Muscle layer of duodenum (tissue), 2 donors: Measurements from ENCODE around the gene C6orf132.
A peak's percentile ranks its signal among the peaks of the same experiment; 100 is the strongest.

Experiments
- H3K27ac ChIP-seq: one replicate; pipeline ENCODE4 v1.7.0; 2013; ENCODE audit warnings: mild to moderate bottlenecking, low read length
- H3K27me3 ChIP-seq: one replicate; pipeline ENCODE4 v1.7.0; 2013; ENCODE audit warnings: low read depth, mild to moderate bottlenecking, control low read depth, low read length
- H3K36me3 ChIP-seq, 2 donors: one replicate each; pipeline ENCODE4 v1.7.0; 2013; ENCODE audit warnings: low read length in 2 of 2, control low read depth in 1 of 2, mild to moderate bottlenecking in 1 of 2; ENCODE audit not compliant: insufficient read depth in 2 of 2, control insufficient read depth in 1 of 2
- H3K4me1 ChIP-seq, 2 donors: one replicate each; pipeline ENCODE4 v1.7.0; 2013; ENCODE audit warnings: low read length in 2 of 2, mild to moderate bottlenecking in 2 of 2, control low read depth in 1 of 2, moderate library complexity in 1 of 2; ENCODE audit not compliant: insufficient read depth in 2 of 2, control insufficient read depth in 1 of 2
- H3K4me3 ChIP-seq, 2 donors: one replicate each; pipeline ENCODE4 v1.7.0; 2013; ENCODE audit warnings: low read length in 2 of 2, low read depth in 1 of 2, mild to moderate bottlenecking in 1 of 2
- H3K9me3 ChIP-seq, 2 donors: one replicate each; pipeline ENCODE4 v1.7.0; 2013; ENCODE audit warnings: low read length in 2 of 2, control low read depth in 1 of 2, mild to moderate bottlenecking in 1 of 2; ENCODE audit not compliant: control insufficient read depth in 1 of 2
- donor health status: healthy.

Gene C6orf132

GRCh38 chr6:42100029-42100901 is 42.2 kb downstream of the C6orf132 start:
- H3K27ac ChIP-seq, result peak overlapping the region; percentile 87

GRCh38 chr6:42099340-42100028 is 42.9 kb downstream of the C6orf132 start:
- peaks cover 0 to 17% of the 10 kb centered on the region in 2 donors for H3K4me1 ChIP-seq
- no peaks in the 10 kb centered on the region for H3K27me3 ChIP-seq
- no peaks in the 10 kb centered on the region for H3K9me3 ChIP-seq
- peak overlapping the region; percentile 87 for H3K27ac ChIP-seq
- H3K36me3 ChIP-seq, result peaks cover 0 to 7% of the 10 kb centered on the region in 2 donors
- H3K4me3 ChIP-seq, result no peak overlapping the region

More at GRCh38 chr6:42100029-42100901, 42.2 kb downstream of the C6orf132 start:
- Histone ChIP-seq H3K36me3 (peaks cover 0 to 7% of the 10 kb centered on the region in 2 donors), H3K27me3 (no peaks in the 10 kb centered on the region), H3K9me3 (no peaks in the 10 kb centered on the region), H3K4me3 (no peak overlapping the region), H3K4me1 (peaks cover 0 to 17% of the 10 kb centered on the region in 2 donors)

GRCh38 chr6:42095776-42096541 is 46.5 kb downstream of the C6orf132 start:
- no peaks in the 10 kb centered on the region for H3K9me3 ChIP-seq
- H3K4me3 ChIP-seq, result no peak overlapping the region
- H3K27ac ChIP-seq, result no peak overlapping the region
- H3K27me3 ChIP-seq, result no peaks in the 10 kb centered on the region
- H3K4me1 ChIP-seq, result peaks cover 0 to 12% of the 10 kb centered on the region in 2 donors
- no peaks in the 10 kb centered on the region for H3K36me3 ChIP-seq

- H3K4me3 ChIP-seq, result no peak overlapping the region
- no peaks in the 10 kb centered on the region for H3K9me3 ChIP-seq
- H3K4me1 ChIP-seq, result peaks cover 0 to 12% of the 10 kb centered on the region in 2 donors
- no peaks in the 10 kb centered on the region for H3K36me3 ChIP-seq
- H3K27me3 ChIP-seq, result no peaks in the 10 kb centered on the region
- no peak overlapping the region for H3K27ac ChIP-seq
Measured at GRCh38 chr6:42095094-42095493, 47.3 kb downstream of the C6orf132 start.

- Histone ChIP-seq H3K4me1 (peaks cover 0 to 6% of the 10 kb centered on the region in 2 donors), H3K9me3 (no peaks in the 10 kb centered on the region), H3K27ac (no peak overlapping the region), H3K27me3 (no peaks in the 10 kb centered on the region), H3K36me3 (no peaks in the 10 kb centered on the region), H3K4me3 (no peak overlapping the region)
Measured at GRCh38 chr6:42093582-42094329, 48.7 kb downstream of the C6orf132 start.

- no peak overlapping the region for H3K4me3 ChIP-seq
- H3K27me3 ChIP-seq, result no peaks in the 10 kb centered on the region
- peaks cover 0 to under 1% of the 10 kb centered on the region in 2 donors for H3K36me3 ChIP-seq
- peaks cover 0 to 6% of the 10 kb centered on the region in 2 donors for H3K4me1 ChIP-seq
- no peak overlapping the region for H3K27ac ChIP-seq
- no peaks in the 10 kb centered on the region for H3K9me3 ChIP-seq
Measured at GRCh38 chr6:42091718-42092023, 50.7 kb downstream of the C6orf132 start.

- H3K4me1 ChIP-seq, result peaks cover 0 to 3% of the 10 kb centered on the region in 2 donors
Measured at GRCh38 chr6:42090819-42091717, 51.4 kb downstream of the C6orf132 start.

GRCh38 chr6:42088101-42088591 is 54.3 kb downstream of the C6orf132 start:
- H3K36me3 ChIP-seq, result peaks cover 0 to 4% of the 10 kb centered on the region in 2 donors

More at GRCh38 chr6:42090819-42091717, 51.4 kb downstream of the C6orf132 start:
- H3K27me3 ChIP-seq, result no peaks in the 10 kb centered on the region
- H3K9me3 ChIP-seq, result no peaks in the 10 kb centered on the region
- H3K27ac ChIP-seq, result no peak overlapping the region
- H3K4me3 ChIP-seq, result no peak overlapping the region
- H3K36me3 ChIP-seq, result peaks cover 0 to 4% of the 10 kb centered on the region in 2 donors

GRCh38 chr6:42086046-42087035 is 56.1 kb downstream of the C6orf132 start:
- no peak overlapping the region for H3K27ac ChIP-seq
- peaks cover 5 to 9% of the 10 kb centered on the region in 2 donors for H3K36me3 ChIP-seq

More at GRCh38 chr6:42088101-42088591, 54.3 kb downstream of the C6orf132 start:
- Histone ChIP-seq H3K27me3 (no peaks in the 10 kb centered on the region), H3K4me3 (no peak overlapping the region), H3K9me3 (no peaks in the 10 kb centered on the region), H3K4me1 (no peaks in the 10 kb centered on the region), H3K27ac (no peak overlapping the region)

More at GRCh38 chr6:42086046-42087035, 56.1 kb downstream of the C6orf132 start:
- Histone ChIP-seq H3K9me3 (no peaks in the 10 kb centered on the region), H3K4me1 (no peaks in the 10 kb centered on the region), H3K4me3 (no peak overlapping the region), H3K27me3 (no peaks in the 10 kb centered on the region)
